ENCODE data around the gene UBTD2.

- TF ChIP-seq CTCF (IDR thresholded peaks at IDR 0.05) (no peak), POLR2A (IDR thresholded peaks at IDR 0.05) (no peak)
Measured at GRCh38 chr5:172185096-172185461, 98.5 kb downstream of the UBTD2 start.

All from tibial nerve (tissue), 3 donors.